GM12875 (cell line): Measurements from ENCODE around the gene RALY.
"Not testable (repeated sequence)": the region's sequence is repeated elsewhere in the genome, so short reads cannot be mapped to it uniquely, and the experiment has no call there.

Experiments used
- H3K4me3 ChIP-seq: one replicate; pipeline ENCODE4 v1.5.1; 2011; ENCODE audit warnings: low read depth, low read length, control low read depth
- TF ChIP-seq, protein P1 (sequence below): IDR thresholded peaks from 2 replicates; pipeline ENCODE4 v1.5.1; 2011; ENCODE audit warnings: low read depth, mild to moderate bottlenecking, control low read depth, inconsistent platforms, low read length, moderate library complexity, borderline replicate concordance; ENCODE audit not compliant: insufficient read depth

The RALY gene

DNA sequence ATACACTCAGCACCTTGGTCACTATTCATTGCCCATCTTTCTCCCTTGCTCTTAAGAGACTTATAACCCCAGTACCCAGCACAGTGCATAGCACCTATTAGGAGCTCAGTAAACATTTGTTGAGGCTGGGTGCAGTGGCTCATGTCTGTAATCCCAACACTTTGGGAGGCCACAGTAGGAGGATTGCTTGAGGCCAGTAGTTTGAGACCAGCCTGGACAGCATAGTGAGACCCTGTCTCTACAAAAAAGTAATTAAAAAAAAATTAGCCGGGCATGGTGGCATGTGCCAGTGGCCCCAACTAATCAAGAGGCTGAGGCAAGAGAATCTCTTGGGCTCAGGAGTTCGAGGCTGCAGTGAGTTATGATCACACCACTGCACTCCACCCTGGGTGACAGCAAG lies 126.5 kb downstream of the RALY start:
- no peak overlapping the region for H3K4me3 ChIP-seq
- TF ChIP-seq, protein P1, sequence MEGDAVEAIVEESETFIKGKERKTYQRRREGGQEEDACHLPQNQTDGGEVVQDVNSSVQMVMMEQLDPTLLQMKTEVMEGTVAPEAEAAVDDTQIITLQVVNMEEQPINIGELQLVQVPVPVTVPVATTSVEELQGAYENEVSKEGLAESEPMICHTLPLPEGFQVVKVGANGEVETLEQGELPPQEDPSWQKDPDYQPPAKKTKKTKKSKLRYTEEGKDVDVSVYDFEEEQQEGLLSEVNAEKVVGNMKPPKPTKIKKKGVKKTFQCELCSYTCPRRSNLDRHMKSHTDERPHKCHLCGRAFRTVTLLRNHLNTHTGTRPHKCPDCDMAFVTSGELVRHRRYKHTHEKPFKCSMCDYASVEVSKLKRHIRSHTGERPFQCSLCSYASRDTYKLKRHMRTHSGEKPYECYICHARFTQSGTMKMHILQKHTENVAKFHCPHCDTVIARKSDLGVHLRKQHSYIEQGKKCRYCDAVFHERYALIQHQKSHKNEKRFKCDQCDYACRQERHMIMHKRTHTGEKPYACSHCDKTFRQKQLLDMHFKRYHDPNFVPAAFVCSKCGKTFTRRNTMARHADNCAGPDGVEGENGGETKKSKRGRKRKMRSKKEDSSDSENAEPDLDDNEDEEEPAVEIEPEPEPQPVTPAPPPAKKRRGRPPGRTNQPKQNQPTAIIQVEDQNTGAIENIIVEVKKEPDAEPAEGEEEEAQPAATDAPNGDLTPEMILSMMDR = no peak

- TF ChIP-seq, protein P1 = no peak
Measured at GRCh38 chr20:34122274-34122980, 128.7 kb downstream of the RALY start.

GRCh38 chr20:34123309-34123708 lies 129.6 kb downstream of the RALY start:
- no peak overlapping the region for H3K4me3 ChIP-seq
- TF ChIP-seq, protein P1 = no peak

More at GRCh38 chr20:34122274-34122980, 128.7 kb downstream of the RALY start:
- H3K4me3 ChIP-seq = no peak overlapping the region

DNA sequence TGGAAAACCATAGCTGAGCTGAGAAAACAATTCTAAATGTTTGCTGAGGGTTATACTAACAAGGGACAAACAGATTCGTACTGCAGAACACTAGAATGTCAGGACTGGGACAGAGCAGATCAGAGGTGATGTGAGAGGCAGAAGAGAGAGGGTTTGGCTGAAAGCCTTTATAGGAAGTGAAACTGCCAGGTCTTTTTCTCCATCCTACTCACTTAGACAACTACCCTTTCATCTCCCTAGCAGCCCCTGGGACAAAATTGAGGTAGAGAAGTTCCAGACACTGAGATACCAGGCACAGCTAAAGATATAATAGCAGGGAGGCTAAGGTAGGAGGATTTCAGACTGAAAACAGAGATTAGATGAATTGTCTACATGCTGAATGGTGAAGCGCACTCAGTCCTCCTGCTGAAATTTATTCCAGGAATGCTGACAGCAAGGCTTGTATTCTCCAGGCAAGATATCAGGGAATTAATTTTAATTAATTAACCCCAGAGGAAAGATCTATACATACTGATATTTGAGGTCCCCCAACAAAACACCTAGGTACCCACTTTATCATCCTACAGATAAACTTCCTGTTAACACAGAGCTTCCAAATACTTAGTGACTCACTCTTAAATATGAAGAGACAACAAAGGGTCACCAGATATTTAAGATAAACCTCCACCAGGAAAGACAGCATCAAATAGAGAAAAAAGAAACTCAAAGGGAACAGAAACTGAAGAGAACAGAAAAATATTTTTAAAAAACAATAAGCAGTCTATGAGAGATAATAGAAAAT lies 130.9 kb downstream of the RALY start:
- TF ChIP-seq, protein P1 = no peak
- no peak overlapping the region for H3K4me3 ChIP-seq

- TF ChIP-seq, protein P1 = no peak
- no peak overlapping the region for H3K4me3 ChIP-seq
Measured at GRCh38 chr20:34127792-34128191, 134.1 kb downstream of the RALY start.

DNA sequence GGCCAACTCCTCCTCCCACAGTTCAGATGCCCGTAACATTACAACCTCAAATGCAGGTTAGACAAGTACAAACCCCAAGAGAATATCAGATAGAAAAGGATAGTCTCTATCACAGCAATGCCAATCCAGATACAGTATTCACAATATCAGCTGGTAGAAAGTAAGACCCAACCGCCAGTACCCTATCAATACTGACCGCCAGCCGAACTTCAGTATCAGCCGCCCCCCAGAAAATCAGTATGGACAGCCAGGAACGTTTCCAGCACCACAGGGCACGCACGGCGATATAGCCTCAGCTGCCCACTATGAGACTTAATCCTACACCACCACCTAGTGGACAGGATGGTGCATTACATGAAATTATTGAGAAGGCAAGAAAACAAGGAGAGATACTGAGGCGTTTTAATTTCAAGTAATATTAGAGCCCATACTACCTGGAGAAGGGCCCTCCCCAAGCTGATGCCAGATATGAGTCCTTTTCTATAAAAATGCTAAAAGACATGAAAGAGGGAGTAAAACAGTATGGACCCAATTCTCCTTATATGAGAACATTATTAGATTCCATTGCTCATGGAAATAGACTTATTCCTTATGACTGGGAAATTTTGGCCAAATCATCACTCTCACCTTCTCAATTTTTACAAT lies 135.9 kb downstream of the RALY start:
- H3K4me3 ChIP-seq = no peak overlapping the region
- TF ChIP-seq, protein P1 = peak; percentile 58; the same call in 1 of the 2 replicates

DNA sequence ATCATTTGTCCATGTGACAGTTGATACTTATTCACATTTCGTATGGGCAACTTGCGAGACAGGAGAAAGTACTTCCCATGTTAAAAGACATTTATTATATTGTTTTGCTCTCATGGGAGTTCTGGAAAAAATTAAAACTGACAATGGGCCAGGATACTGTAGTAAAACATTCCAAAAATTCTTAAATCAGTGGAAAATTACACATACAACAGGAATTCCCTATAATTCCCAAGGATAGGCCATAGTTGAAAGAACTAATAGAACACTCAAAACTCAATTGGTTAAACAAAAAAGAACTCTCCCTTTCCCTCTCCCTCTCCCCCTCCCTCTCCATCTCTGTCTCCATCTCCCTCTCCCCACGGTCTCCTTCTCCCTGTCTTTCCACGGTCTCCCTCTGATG lies 137.8 kb downstream of the RALY start:
- TF ChIP-seq, protein P1 = no peak
- H3K4me3 ChIP-seq = no peak overlapping the region

DNA sequence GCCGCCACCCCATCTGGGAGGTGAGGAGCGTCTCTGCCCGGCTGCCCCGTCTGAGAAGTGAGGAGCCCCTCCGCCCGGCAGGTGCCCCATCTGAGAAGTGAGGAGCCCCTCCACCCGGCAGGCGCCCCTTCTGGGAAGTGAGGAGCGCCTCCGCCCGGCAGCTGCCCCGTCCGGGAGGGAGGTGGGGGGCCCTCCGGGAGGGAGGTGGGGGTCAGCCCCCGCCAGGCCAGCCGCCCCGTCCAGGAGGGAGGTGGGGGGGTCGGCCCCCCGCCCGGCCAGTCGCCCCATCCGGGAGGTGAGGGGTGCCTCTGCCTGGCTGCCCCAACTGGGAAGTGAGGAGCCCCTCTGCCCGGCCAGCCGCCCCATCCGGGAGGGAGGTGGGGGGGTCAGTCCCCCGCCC lies 138.8 kb downstream of the RALY start:
- not testable (repeated sequence) for H3K4me3 ChIP-seq

DNA sequence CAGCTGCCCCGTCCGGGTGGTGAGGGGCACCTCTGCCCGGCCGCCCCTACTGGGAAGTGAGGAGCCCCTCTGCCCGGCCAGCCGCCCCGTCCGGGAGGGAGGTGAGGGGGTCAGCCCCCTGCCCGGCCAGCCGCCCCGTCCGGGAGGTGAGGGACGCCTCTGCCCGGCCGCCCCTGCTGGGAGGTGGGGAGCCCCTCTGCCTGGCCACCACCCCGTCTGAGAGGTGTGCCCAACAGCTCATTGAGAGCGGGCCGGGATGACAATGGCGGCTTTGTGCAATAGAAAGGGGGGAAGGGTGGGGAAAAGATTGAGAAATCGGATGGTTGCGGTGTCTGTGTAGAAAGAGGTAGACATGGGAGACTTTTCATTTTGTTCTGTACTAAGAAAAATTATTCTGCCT lies 139.2 kb downstream of the RALY start:
- not testable (repeated sequence) for H3K4me3 ChIP-seq

DNA sequence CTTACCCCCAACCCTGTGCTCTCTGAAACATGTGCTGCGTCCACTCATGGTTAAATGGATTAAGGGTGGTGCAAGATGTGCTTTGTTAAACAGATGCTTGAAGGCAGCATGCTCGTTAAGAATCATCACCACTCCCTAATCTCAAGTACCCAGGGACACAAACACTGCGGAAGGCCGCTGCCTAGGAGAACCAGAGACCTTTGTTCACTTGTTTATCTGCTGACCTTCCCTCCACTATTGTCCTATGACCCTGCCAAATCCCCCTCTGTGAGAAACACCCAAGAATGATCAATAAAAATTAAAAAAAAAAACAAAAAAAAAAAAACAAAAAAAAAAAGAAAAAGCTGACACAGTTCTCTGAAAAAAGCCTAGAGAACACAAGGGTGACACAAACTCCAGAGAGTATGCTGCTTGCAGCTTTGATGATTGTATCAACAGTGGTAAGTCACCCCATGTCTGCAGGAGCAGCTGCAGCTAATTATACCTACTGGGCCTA lies 139.7 kb downstream of the RALY start:
- not testable (repeated sequence) for H3K4me3 ChIP-seq
